ENCODE data around the gene NRGN. TPM values are rescaled to one million over a fixed set of nuclear protein-coding genes. Genes with fewer than 3 reads are reported as not detected.

The NRGN gene
- total and polyA plus RNA-seq, 2 experiments from 2014 or later, result 0.23 to 0.32 TPM

- H3K9me2 ChIP-seq (ENCODE audit: insufficient read depth), result no peaks in the 10 kb centered on the region
- H3K27me3 ChIP-seq (replicated peaks; ENCODE audit: insufficient read depth), result peaks cover 64% of the 10 kb centered on the region
- H3F3A ChIP-seq (ENCODE audit: insufficient read depth), result no peaks in the 10 kb centered on the region
- no peaks in the 10 kb centered on the region for H4K20me1 ChIP-seq (ENCODE audit: insufficient read depth)
- WGBS, 2 experiments (ENCODE audit: low coverage in 1 of 2, low lambda C conversion rate in 2 of 2, missing lambda C conversion rate in 2 of 2), result 60 to 69% methylated on average over 4 of the region's 4 CpGs
- H3K36me3 ChIP-seq (ENCODE audit: low read depth), result no peaks in the 10 kb centered on the region
- H3K4me3 ChIP-seq, result no peak overlapping the region
- TF ChIP-seq EZH2phosphoT487 (IDR thresholded peaks at IDR 0.05; ENCODE audit: insufficient read depth, low read depth) (no peak), EZH2 (IDR thresholded peaks at IDR 0.05; ENCODE audit: insufficient read depth, poor library complexity, severe bottlenecking) (no peak)
- no peak overlapping the region for H3K4me2 ChIP-seq (ENCODE audit: unreplicated experiment)
- no peak overlapping the region for H3K9ac ChIP-seq
- peaks cover 7% of the 10 kb centered on the region; the same call in 1 of the 2 replicates for H3K4me1 ChIP-seq (ENCODE audit: insufficient read depth)
- H3K9me3 ChIP-seq (ENCODE audit: low read depth), result no peaks in the 10 kb centered on the region
- in situ Hi-C loops (cut with MboI), result no loop called here
- DNase-seq, result no peak
- no peak overlapping the region for H3K27ac ChIP-seq
- no peaks in the 10 kb centered on the region for H3K79me2 ChIP-seq (ENCODE audit: insufficient read depth)
- H2AFZ ChIP-seq, result no peak overlapping the region
Observed at GRCh38 chr11:124754309-124754708, 14.6 kb downstream of the NRGN start.

- in situ Hi-C loops (cut with MboI), result no loop called here
- H4K20me1 ChIP-seq (ENCODE audit: insufficient read depth), result no peaks in the 10 kb centered on the region
- no peaks in the 10 kb centered on the region for H3K9me3 ChIP-seq (ENCODE audit: low read depth)
- no peak overlapping the region for H3K9ac ChIP-seq
- H3K4me3 ChIP-seq, result no peak overlapping the region
- H3K4me1 ChIP-seq (ENCODE audit: insufficient read depth), result peaks cover 7% of the 10 kb centered on the region; the same call in 1 of the 2 replicates
- H3K27me3 ChIP-seq (replicated peaks; ENCODE audit: insufficient read depth), result peaks cover 67% of the 10 kb centered on the region
- no peak overlapping the region for H3K27ac ChIP-seq
- H3K4me2 ChIP-seq (ENCODE audit: unreplicated experiment), result no peak overlapping the region
- no peaks in the 10 kb centered on the region for H3F3A ChIP-seq (ENCODE audit: insufficient read depth)
- H3K9me2 ChIP-seq (ENCODE audit: insufficient read depth), result no peaks in the 10 kb centered on the region
- TF ChIP-seq EZH2phosphoT487 (IDR thresholded peaks at IDR 0.05; ENCODE audit: insufficient read depth, low read depth), result no peak
- no peak for TF ChIP-seq EZH2 (IDR thresholded peaks at IDR 0.05; ENCODE audit: insufficient read depth, poor library complexity, severe bottlenecking)
- no peak overlapping the region for H2AFZ ChIP-seq
- no peak for DNase-seq
- H3K79me2 ChIP-seq (ENCODE audit: insufficient read depth), result no peaks in the 10 kb centered on the region
- 53 to 58% methylated on average over 6 of the region's 6 CpGs for WGBS, 2 experiments (ENCODE audit: low coverage in 1 of 2, low lambda C conversion rate in 2 of 2, missing lambda C conversion rate in 2 of 2)
- H3K36me3 ChIP-seq (ENCODE audit: low read depth), result no peaks in the 10 kb centered on the region
Observed at GRCh38 chr11:124754710-124755109, 15.0 kb downstream of the NRGN start.

- H3K9ac ChIP-seq, result no peak overlapping the region
- in situ Hi-C loops (cut with MboI), result no loop called here
Observed at GRCh38 chr11:124756033-124756752, 16.5 kb downstream of the NRGN start.

GRCh38 chr11:124756753-124757227 is 17.0 kb downstream of the NRGN start:
- H3K36me3 ChIP-seq (ENCODE audit: low read depth), result no peaks in the 10 kb centered on the region
- H3K79me2 ChIP-seq (ENCODE audit: insufficient read depth), result no peaks in the 10 kb centered on the region
- in situ Hi-C loops (cut with MboI), result no loop called here

More at GRCh38 chr11:124756033-124756752, 16.5 kb downstream of the NRGN start:
- no peaks in the 10 kb centered on the region for H3K36me3 ChIP-seq (ENCODE audit: low read depth)
- peaks cover 65% of the 10 kb centered on the region for H3K27me3 ChIP-seq (replicated peaks; ENCODE audit: insufficient read depth)
- no peak overlapping the region for H3K4me2 ChIP-seq (ENCODE audit: unreplicated experiment)
- H3K4me3 ChIP-seq, result no peak overlapping the region
- no peaks in the 10 kb centered on the region for H3K9me2 ChIP-seq (ENCODE audit: insufficient read depth)
- no peaks in the 10 kb centered on the region for H4K20me1 ChIP-seq (ENCODE audit: insufficient read depth)
- WGBS, 2 experiments (ENCODE audit: low coverage in 1 of 2, low lambda C conversion rate in 2 of 2, missing lambda C conversion rate in 2 of 2), result 13 to 14% methylated on average over 9 of the region's 9 CpGs
- TF ChIP-seq EZH2phosphoT487 (IDR thresholded peaks at IDR 0.05; ENCODE audit: insufficient read depth, low read depth) (no peak), EZH2 (IDR thresholded peaks at IDR 0.05; ENCODE audit: insufficient read depth, poor library complexity, severe bottlenecking) (no peak)
- peaks cover 7% of the 10 kb centered on the region; the same call in 1 of the 2 replicates for H3K4me1 ChIP-seq (ENCODE audit: insufficient read depth)
- H3F3A ChIP-seq (ENCODE audit: insufficient read depth), result no peaks in the 10 kb centered on the region
- no peak overlapping the region for H2AFZ ChIP-seq
- no peak for DNase-seq
- no peak overlapping the region for H3K27ac ChIP-seq
- H3K9me3 ChIP-seq (ENCODE audit: low read depth), result no peaks in the 10 kb centered on the region
- no peaks in the 10 kb centered on the region for H3K79me2 ChIP-seq (ENCODE audit: insufficient read depth)

More at GRCh38 chr11:124756753-124757227, 17.0 kb downstream of the NRGN start:
- no peaks in the 10 kb centered on the region for H4K20me1 ChIP-seq (ENCODE audit: insufficient read depth)
- H3K9me3 ChIP-seq (ENCODE audit: low read depth), result no peaks in the 10 kb centered on the region
- no peaks in the 10 kb centered on the region for H3K9me2 ChIP-seq (ENCODE audit: insufficient read depth)
- no peak overlapping the region for H3K4me2 ChIP-seq (ENCODE audit: unreplicated experiment)
- no peak overlapping the region for H3K27ac ChIP-seq
- no peaks in the 10 kb centered on the region for H3F3A ChIP-seq (ENCODE audit: insufficient read depth)
- no peak overlapping the region for H2AFZ ChIP-seq
- no peak overlapping the region for H3K4me3 ChIP-seq
- peaks cover 7% of the 10 kb centered on the region; the same call in 1 of the 2 replicates for H3K4me1 ChIP-seq (ENCODE audit: insufficient read depth)
- 19 to 22% methylated on average over 6 of the region's 6 CpGs for WGBS, 2 experiments (ENCODE audit: low coverage in 1 of 2, low lambda C conversion rate in 2 of 2, missing lambda C conversion rate in 2 of 2)
- peaks cover 62% of the 10 kb centered on the region for H3K27me3 ChIP-seq (replicated peaks; ENCODE audit: insufficient read depth)
- H3K9ac ChIP-seq, result no peak overlapping the region
- no peak for TF ChIP-seq EZH2 (IDR thresholded peaks at IDR 0.05; ENCODE audit: insufficient read depth, poor library complexity, severe bottlenecking)
- TF ChIP-seq EZH2phosphoT487 (IDR thresholded peaks at IDR 0.05; ENCODE audit: insufficient read depth, low read depth), result no peak
- DNase-seq, result no peak
